NCI-H2227 treated with DMSO at 0.1 percent for 48 hours (cell line): ENCODE measurements around the gene TRMT2A.

ENCODE experiments used
- DNase-seq: peaks from one replicate; lab custom pipeline; 2025; lab: John Stamatoyannopoulos, UW

The TRMT2A gene

GRCh38 chr22:20132686-20133246 is 15.7 kb upstream of the TRMT2A start:
- DNase-seq = no peak

- DNase-seq = no peak
Measured at GRCh38 chr22:20131859-20132685, 15.0 kb upstream of the TRMT2A start.

GRCh38 chr22:20131597-20131858 is 14.5 kb upstream of the TRMT2A start, which contains the start of gene ZDHHC8:
TSS of gene ZDHHC8 (plus strand) at chr22:20131804. CDS start at chr22:20131948, 144 bp downstream.
- no peak for DNase-seq

GRCh38 chr22:20130731-20131596 is 13.9 kb upstream of the TRMT2A start:
- DNase-seq = peak; percentile 59

- no peak for DNase-seq
Measured at GRCh38 chr22:20130319-20130718, 13.3 kb upstream of the TRMT2A start.

- DNase-seq = no peak
Measured at GRCh38 chr22:20129747-20130014, 12.7 kb upstream of the TRMT2A start.

GRCh38 chr22:20128902-20129746 is 12.1 kb upstream of the TRMT2A start:
- no peak for DNase-seq

GRCh38 chr22:20128619-20128901 is 11.5 kb upstream of the TRMT2A start:
- no peak for DNase-seq

GRCh38 chr22:20127869-20128618 is 11.0 kb upstream of the TRMT2A start:
- no peak for DNase-seq

- DNase-seq = no peak
Measured at GRCh38 chr22:20127318-20127868, 10.4 kb upstream of the TRMT2A start.

GRCh38 chr22:20126284-20127029 is 9.4 kb upstream of the TRMT2A start:
- no peak for DNase-seq

- DNase-seq = no peak
Measured at GRCh38 chr22:20125201-20126174, 8.5 kb upstream of the TRMT2A start.

- no peak for DNase-seq
Measured at GRCh38 chr22:20124083-20124787, 7.2 kb upstream of the TRMT2A start.

- DNase-seq = no peak
Measured at GRCh38 chr22:20123366-20124082, 6.5 kb upstream of the TRMT2A start.

GRCh38 chr22:20121856-20122415 is 4.9 kb upstream of the TRMT2A start:
- DNase-seq = no peak

- DNase-seq = no peak
Measured at GRCh38 chr22:20118300-20119020, 1.4 kb upstream of the TRMT2A start.

- no peak for DNase-seq
Measured at GRCh38 chr22:20117633-20118299, 740 bp upstream of the TRMT2A start.
